KBM-7 (cell line): ENCODE data around the gene ANKRD36.
"Not testable (repeated sequence)": the region's sequence is repeated elsewhere in the genome, so short reads cannot be mapped to it uniquely, and the experiment has no call there.

Source experiments
- DNase-seq: peaks from one replicate; pipeline ENCODE4 v3.0.0-alpha.2; 2015
- in situ Hi-C: fragments of 300-500 bp; cut with MboI; formaldehyde crosslinking; loops from 2 replicates; pipeline ENCODE4 v1.14.3; 2020; ENCODE audit warnings: low sequenced_read_pairs, low pct_unique_long_range_greater_than_20kb, mixed read lengths

The ANKRD36 gene

GRCh38 chr2:97113050-97113881, at the start of gene ANKRD36:
TSS of gene ANKRD36 (plus strand) at chr2:97113153. CDS start at chr2:97113740, 587 bp downstream.
- DNase-seq = peak; percentile 90
- in situ Hi-C loops = not testable (repeated sequence)

- DNase-seq, in situ Hi-C loops: not testable (repeated sequence)
These were observed 46.9 kb upstream of the ANKRD36 start for GRCh38 chr2:97066030-97066429.

GRCh38 chr2:97067279-97068004, 45.5 kb upstream of the ANKRD36 start:
- in situ Hi-C loops = no loop called here
- DNase-seq = no peak

GRCh38 chr2:97068074-97068473, 44.9 kb upstream of the ANKRD36 start:
- DNase-seq = no peak
- in situ Hi-C loops = no loop called here

GRCh38 chr2:97068722-97069121, 44.2 kb upstream of the ANKRD36 start:
- in situ Hi-C loops = not testable (repeated sequence)

GRCh38 chr2:97070915-97071314, 42.0 kb upstream of the ANKRD36 start:
- DNase-seq, in situ Hi-C loops: not testable (repeated sequence)

More at GRCh38 chr2:97068722-97069121, 44.2 kb upstream of the ANKRD36 start:
- not testable (repeated sequence) for DNase-seq

GRCh38 chr2:97077213-97077612, 35.7 kb upstream of the ANKRD36 start:
- DNase-seq, in situ Hi-C loops: not testable (repeated sequence)

GRCh38 chr2:97080855-97081254, 32.1 kb upstream of the ANKRD36 start:
- DNase-seq, in situ Hi-C loops: not testable (repeated sequence)

GRCh38 chr2:97082206-97082605, 30.7 kb upstream of the ANKRD36 start:
- in situ Hi-C loops, DNase-seq: not testable (repeated sequence)

- DNase-seq, in situ Hi-C loops: not testable (repeated sequence)
These were observed 29.4 kb upstream of the ANKRD36 start for GRCh38 chr2:97083516-97083915.

- in situ Hi-C loops, DNase-seq: not testable (repeated sequence)
These were observed 27.9 kb upstream of the ANKRD36 start for GRCh38 chr2:97085093-97085492.

GRCh38 chr2:97088706-97089105, 24.2 kb upstream of the ANKRD36 start:
- DNase-seq, in situ Hi-C loops: not testable (repeated sequence)

- in situ Hi-C loops, DNase-seq: not testable (repeated sequence)
These were observed 20.0 kb upstream of the ANKRD36 start for GRCh38 chr2:97092946-97093345.

- in situ Hi-C loops, DNase-seq: not testable (repeated sequence)
These were observed 18.8 kb upstream of the ANKRD36 start for GRCh38 chr2:97093983-97094771.

- in situ Hi-C loops = not testable (repeated sequence)
- DNase-seq = peak; percentile 74
These were observed 18.0 kb upstream of the ANKRD36 start, which contains the start of gene FAHD2B for GRCh38 chr2:97094772-97095611. TSS of gene FAHD2B (minus strand) at chr2:97094882. CDS start at chr2:97091706, 3,176 bp downstream.

- DNase-seq = no peak
- in situ Hi-C loops = no loop called here
These were observed 17.3 kb upstream of the ANKRD36 start for GRCh38 chr2:97095661-97096060.

GRCh38 chr2:97098786-97099372, 14.1 kb upstream of the ANKRD36 start:
- DNase-seq, in situ Hi-C loops: not testable (repeated sequence)

GRCh38 chr2:97106878-97107277, 6.1 kb upstream of the ANKRD36 start:
- in situ Hi-C loops, DNase-seq: not testable (repeated sequence)
